Measurements from ENCODE around the gene CD248.

Gene CD248

GRCh38 chr11:66341502-66342126 is 24.8 kb upstream of the CD248 start:
- no peak for DNase-seq (ENCODE audit: low spot score)

GRCh38 chr11:66340596-66341501 is 24.0 kb upstream of the CD248 start:
- no peak for DNase-seq (ENCODE audit: low spot score)

GRCh38 chr11:66339686-66340483 is 23.0 kb upstream of the CD248 start:
- no peak for DNase-seq (ENCODE audit: low spot score)

- DNase-seq (ENCODE audit: low spot score), result no peak
Measured at GRCh38 chr11:66339162-66339675, 22.4 kb upstream of the CD248 start.

- DNase-seq (ENCODE audit: low spot score), result no peak
Measured at GRCh38 chr11:66338276-66339161, 21.7 kb upstream of the CD248 start.

GRCh38 chr11:66337103-66337899 is 20.5 kb upstream of the CD248 start:
- DNase-seq (ENCODE audit: low spot score), result no peak

- peak; percentile 62 for DNase-seq (ENCODE audit: low spot score)
Measured at GRCh38 chr11:66336234-66337102, 19.6 kb upstream of the CD248 start, which contains the start of gene RIN1. RIN1 (minus strand) TSS chr11:66336434; CDS start chr11:66336402, 32 bp downstream.

- DNase-seq (ENCODE audit: low spot score), result no peak
Measured at GRCh38 chr11:66335531-66336233, 18.8 kb upstream of the CD248 start.

- no peak for DNase-seq (ENCODE audit: low spot score)
Measured at GRCh38 chr11:66334605-66335442, 18.0 kb upstream of the CD248 start.

- DNase-seq (ENCODE audit: low spot score), result no peak
Measured at GRCh38 chr11:66333896-66334604, 17.2 kb upstream of the CD248 start.

GRCh38 chr11:66333220-66333877 is 16.5 kb upstream of the CD248 start:
- DNase-seq (ENCODE audit: low spot score), result no peak

- DNase-seq (ENCODE audit: low spot score), result no peak
Measured at GRCh38 chr11:66332371-66333219, 15.8 kb upstream of the CD248 start.

GRCh38 chr11:66331542-66332370 is 14.9 kb upstream of the CD248 start:
- DNase-seq (ENCODE audit: low spot score), result no peak

GRCh38 chr11:66330931-66331330 is 14.1 kb upstream of the CD248 start:
- DNase-seq (ENCODE audit: low spot score), result no peak

Data from germinal center (tissue), 1 donor.